HPDE6-E6E7 (cell line): ENCODE data around the gene CHMP4A.

Experiments used
- DNase-seq: peaks from one replicate; pipeline ENCODE4 v3.0.0; 2011; ENCODE audit warnings: missing footprints; ENCODE audit errors: extremely low spot score

Gene CHMP4A

DNA sequence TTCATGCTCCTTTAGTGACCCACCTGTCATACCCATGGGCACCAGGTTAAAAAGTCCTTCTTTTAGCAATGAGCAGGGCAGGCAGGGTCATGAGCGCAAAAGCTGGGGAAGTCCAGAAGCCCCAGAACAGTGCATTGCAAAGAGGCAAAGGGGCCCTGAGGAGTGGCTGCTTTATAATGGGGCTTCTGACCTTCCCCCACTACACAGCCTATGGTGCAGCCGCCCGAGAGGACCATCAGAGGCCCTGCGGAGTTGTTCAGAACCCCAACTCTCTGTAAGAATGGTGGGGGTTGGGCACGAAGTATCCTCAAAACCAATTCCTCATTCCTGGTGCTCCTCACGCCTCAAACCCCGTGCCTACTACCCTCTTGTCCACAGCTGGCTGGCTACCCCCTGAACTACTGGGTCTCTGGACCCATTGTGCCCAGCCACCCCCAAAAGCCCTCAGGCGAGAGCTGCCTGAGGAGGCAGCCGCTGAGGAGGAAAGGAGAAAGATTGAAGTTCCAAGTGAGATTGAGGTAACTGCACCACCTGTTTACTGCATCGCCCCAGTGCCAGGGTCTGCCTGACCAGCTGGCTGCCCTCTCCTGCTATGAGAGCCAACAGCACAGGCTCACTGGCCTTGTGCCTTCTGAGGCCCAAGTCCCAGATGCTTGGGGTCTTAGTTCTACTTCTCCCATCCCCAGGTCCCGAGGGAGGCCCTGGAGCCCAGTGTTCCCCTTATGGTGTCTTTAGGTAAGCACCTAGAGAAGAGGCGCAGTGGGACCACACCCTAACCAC lies 34.7 kb downstream of the CHMP4A start:
- no peak for DNase-seq

DNA sequence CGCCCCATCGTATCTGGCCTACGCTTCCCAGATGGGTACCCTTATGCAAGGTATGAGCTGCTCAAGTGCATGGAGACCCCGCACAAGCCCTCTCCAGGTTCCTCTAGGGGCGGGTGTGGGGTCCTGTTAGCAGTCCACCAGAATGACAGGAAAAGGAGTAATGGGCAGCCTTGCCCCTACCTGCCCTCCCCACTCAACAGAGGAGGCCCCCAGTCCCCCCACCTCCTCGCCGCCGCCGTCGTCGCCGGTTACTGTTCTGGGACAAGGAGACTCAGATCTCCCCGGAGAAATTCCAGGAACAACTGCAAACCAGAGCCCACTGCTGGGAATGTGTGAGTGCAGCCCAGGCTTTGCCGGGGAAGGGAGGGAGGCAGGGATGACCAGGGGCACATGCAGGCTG lies 35.4 kb downstream of the CHMP4A start:
- no peak for DNase-seq

DNA sequence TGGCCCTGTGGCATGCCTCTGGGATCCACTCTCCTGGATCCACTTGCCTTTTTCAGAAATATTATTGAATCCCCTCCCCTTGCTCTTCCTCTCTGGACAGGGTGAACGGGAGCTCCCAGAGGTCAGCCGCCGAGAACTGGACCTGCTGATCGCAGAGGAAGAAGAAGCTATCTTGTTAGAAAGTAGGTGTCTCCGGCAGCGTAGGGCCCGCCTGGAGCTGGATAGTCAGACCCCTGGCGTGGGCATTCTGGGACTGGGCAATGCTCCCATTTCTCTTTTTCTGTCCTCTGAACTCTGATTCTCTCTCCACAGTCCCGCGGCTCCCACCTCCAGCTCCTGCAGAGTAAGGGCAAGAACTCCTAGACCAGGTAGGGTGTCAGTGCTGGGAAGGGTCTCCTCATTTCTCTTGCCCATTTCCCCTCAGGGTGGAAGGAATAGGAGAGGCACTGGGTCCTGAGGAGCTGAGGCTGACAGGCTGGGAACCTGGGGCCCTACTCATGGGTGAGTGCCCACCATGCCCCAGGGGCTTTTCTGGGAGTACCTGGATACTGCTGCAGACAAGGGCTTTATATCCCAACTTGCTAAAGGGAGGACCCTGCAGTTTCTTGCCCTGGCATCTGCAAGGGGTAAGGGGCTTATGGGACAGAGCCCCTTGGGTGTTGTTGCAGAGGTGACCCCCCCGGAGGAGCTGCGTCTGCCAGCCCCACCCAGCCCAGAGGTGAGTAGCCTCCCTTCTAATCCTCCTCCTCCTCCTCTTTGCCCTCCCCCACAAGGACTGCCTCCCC lies 36.1 kb downstream of the CHMP4A start:
- no peak for DNase-seq

DNA sequence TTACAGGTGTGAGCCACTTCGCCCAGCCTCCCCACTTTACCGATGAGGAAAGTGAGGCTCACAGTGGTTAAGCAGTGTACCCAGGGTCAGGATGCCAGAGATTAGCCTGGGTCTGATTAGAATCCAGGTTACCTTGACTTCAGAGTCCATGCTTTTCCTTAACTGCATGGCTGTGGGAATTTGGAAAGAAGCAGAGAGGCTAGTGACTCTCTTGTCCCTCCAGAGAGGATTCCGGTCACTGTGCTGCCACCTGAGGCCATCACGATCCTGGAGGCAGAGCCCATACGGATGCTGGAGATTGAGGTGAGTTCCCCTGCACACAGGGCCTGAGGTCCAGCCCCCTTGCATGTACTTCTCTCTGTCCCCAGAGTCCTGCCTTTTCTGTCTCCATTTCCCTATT lies 36.7 kb downstream of the CHMP4A start:
- no peak for DNase-seq

DNA sequence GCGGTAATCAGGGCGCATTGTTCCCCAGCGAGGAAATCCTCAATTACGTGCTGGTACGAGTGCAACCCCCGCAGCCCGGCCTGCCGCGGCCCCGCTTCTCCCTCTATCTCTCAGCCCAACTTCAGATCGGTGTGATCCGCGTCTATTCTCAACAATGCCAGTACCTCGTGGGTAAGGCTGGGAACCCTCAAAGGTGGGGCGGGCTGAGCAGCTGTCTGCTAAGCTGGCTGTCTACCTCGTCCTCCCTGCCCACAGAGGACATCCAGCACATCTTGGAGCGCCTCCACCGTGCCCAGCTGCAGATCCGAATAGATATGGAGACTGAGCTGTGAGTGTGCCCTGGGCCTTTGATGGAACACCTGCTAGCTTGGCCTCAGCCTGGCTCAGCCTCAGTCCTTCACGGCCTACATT lies 40.4 kb downstream of the CHMP4A start:
- DNase-seq, result no peak

DNA sequence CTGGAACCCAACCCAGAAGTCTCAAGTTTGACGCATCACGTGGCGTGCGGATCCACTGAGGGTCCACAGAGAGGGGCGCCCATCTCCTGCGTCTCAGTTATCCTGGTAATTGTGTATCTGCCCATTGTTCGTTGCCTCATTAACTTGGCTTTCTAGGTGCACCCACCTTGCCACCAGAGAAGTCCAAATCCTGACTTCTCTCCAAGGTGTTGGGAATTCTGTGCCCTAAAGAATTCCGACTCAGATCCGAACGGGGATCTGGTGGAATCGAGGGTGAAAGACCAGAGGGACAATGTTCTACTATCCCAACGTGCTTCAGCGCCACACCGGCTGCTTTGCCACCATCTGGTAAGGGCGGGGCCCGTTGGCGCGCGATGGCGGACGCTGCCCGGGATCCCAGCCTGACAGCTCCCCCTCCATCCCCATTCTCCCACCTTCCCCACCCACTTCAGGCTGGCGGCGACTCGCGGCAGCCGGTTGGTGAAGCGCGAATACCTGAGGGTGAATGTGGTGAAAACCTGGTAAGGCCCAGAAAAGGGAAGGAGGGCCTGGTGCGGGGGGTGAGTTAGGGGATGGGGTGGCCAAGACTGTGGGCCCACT lies 40.9 kb downstream of the CHMP4A start:
- DNase-seq, result no peak

DNA sequence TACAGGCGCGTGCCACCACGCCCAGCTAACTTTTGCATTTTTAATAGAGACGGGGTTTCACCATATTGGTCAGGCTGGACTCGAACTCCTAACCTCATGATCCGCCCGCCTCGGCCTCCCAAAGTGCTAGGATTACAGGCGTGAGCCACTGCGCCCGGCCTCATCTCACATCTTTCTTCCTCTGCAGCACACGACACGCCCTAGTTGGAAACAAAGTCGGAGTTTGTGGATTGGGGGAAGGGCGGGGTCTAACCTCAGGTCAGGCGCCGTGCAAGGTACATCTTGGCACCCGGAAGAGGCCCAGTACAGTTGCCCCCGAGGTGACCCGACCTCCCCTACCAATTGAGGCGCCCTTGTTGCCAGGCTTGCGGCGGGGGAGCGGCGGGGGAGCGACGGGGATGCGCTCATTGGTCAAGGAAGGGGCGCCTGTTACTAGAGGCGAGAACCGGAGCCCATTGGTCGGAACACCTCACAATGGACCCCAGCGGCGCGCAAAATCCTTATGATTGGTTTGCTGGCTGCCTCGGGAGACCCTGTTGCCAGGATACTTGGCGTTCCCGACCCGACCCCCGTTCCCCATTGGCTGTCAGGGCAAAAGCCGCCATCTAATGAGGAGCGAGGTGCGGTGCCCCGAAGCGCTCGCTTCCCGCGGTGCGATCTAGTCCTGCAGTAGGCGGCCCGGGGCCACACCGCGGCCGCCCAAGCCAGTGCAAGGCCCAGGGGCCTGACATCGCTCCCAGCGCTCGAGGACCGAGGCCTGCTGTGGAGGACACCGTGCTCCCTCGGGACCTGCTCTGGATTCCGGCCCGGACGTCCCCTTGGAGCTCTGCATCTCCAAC lies 41.6 kb downstream of the CHMP4A start, which contains the start of gene REC8:
TSS of gene REC8 (plus strand) at position 659 of the 839 bp plus-strand sequence. CDS start 473 bp downstream, outside the sequence.
- no peak for DNase-seq

DNA sequence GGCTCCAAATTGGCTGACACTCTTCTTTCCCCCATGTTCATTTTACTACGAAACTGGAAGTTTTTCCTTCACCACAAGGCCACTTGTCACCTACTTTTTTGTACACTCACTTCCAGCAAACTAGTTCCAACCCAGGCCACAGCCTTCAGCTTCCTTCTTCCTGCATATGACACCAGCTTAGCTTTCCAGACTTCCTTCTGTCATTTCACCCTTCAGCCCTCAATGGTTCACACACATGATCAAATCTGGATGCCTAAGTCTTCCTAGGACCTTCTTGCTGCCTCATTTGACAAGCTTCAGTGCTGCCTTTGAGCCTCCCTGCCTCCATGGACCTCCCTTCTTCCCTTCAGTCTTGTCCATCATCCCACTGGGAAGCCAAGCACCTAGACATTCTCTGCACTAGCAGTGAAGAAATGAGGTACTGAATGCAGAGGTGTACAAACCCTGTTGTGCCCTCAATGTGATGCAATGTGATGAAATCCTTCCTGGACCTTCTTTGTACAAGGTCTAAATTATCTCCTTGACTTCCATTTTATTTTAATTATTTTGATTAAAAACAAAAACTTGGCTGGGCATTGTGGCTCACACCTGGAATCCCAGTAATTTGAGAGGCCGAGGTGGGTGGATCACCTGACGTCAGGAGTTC lies 45.7 kb downstream of the CHMP4A start:
- DNase-seq, result no peak

DNA sequence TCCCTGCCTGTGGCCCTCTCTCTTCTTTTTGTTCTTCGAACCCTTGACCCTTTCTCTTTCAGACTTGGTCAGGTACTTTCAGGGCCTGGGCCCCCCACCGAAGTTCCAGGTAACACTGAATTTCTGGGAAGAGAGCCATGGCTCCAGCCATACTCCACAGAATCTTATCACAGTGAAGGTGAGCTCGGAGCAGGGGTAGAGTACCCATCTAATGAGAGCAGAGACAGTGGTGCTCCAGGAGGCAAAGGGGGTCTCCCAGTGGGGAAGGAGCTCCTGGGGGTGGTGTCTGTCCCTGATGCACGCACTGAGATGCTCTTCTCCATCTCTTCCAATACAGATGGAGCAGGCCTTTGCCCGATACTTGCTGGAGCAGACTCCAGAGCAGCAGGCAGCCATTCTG lies 47.5 kb downstream of the CHMP4A start:
- no peak for DNase-seq

DNA sequence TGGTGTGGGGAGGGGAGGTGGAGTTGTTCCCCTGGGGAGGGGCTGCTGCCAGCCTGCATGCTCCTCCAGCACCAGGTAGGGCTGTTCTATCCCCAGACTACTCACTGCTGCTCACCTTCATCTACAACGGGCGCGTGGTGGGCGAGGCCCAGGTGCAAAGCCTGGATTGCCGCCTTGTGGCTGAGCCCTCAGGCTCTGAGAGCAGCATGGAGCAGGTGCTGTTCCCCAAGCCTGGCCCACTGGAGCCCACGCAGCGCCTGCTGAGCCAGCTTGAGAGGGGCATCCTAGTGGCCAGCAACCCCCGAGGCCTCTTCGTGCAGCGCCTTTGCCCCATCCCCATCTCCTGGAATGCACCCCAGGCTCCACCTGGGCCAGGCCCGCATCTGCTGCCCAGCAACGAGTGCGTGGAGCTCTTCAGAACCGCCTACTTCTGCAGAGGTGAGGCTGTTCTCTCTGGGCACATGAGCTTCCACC lies 48.7 kb downstream of the CHMP4A start:
- DNase-seq, result no peak

DNA sequence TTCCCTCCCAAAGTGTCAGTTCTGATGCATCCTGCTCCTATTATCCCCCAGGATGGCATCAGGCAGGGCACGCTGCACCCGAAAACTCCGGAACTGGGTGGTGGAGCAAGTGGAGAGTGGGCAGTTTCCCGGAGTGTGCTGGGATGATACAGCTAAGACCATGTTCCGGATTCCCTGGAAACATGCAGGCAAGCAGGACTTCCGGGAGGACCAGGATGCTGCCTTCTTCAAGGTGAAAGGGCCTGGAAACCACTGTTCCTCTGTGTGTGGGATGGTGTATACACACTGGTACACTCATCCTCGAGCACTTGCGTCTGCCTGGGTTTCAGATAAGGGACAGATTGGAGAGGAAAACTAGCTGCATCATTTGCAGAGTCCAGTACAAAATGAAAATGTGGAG lies 51.2 kb downstream of the CHMP4A start:
- no peak for DNase-seq

DNA sequence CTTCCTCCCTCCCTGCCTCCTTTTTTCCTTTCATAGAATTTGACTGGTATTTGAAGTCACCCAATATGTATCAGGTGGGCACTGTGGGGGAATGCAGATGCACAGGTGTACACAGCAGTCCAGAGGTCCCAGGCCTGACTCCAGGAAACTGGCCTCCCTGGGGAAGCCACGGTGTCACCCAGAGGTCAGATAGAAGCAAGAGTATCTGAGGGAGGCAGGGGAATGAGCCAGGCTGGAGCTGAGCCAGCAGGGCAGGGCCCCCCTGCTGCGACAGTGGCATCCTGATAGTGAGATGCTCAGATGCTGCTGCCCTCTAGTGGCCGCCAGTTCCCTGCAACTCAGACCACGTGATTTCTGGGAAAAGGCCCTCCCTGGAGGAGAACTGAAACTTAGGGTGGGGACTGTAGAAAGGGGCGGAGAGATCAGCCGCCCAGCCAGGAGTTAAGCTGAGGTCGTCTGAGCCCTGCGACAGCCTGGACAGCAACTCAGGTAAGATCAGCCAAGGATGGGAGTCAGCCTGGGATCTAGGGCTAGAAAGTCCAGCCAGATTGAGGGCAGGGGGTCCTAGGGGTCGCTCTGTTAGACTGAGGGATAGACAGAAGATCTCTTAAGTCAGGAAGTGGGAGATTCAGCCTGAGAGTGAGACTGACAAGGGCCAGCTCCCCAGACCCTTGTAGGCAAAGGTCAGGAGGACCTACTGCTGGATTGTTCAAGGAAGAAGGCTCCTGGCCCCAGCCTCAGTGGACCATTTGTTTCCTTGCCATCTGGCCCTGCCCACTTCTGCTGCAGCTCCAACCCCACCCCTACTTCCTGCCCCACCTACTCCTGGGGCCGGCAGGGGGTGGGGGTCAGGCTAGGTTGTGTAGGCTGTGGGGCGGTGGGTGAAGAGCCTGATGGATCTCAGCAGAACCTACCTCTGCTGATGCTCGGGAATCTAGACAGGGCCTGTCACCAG lies 52.2 kb downstream of the CHMP4A start, which contains the start of gene IRF9:
TSS of gene IRF9 (plus strand) at position 416 of the 955 bp plus-strand sequence. CDS start 880 bp downstream, outside the sequence.
- DNase-seq, result peak; percentile 94

DNA sequence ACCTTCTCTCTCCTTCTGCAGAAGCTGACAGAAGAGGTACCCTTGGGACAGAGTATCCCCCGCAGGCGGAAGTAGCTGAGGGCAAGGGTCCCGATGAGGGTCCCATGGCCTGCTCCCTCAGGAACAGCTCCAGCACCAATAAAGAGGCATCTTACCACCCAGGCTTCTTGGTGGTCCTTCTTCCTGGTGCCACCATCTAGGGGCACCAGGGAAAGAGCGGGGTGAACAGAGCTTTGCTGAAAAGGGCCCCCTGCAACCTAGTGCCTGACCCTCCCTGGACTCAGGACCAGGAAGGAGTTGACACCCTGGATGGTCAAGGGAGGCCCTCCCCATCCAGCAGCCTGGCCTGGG lies 52.8 kb downstream of the CHMP4A start:
- no peak for DNase-seq

DNA sequence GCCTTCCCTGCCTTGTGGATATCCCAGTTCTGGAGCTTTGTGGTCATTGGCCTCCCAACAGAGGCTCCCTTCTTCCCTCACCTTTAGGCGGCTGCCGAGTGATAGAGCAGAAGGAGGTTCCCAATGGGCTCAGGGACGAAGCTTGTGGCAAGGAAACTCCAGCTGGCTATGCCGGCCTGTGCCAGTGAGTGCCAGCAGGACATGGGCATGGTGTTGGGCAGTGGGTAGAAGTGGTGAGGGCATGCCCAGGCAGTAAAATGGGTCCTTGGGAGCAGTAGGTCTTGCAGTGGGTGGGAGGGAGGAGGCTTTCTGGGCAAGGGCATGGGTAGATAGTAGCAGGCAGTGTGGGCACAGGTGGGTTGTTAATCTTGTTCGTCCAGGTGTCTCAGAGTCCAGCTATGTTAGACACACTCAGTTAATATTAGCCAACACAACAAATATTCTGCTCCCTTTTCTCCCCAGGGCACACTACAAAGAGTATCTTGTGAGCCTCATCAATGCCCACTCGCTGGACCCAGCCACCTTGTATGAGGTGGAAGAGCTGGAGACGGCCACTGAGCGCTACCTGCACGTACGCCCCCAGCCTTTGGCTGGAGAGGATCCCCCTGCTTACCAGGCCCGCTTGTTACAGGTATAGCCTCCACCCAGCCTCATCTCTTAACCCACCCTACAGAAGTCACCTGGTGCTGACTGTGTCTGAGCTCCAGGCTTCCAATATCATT lies 53.4 kb downstream of the CHMP4A start:
- no peak for DNase-seq
